Fibroblast of lung (primary cell): ENCODE results near the gene LRRC36. TPM values are rescaled to one million over a fixed set of nuclear protein-coding genes. Genes with fewer than 3 reads are reported as not detected.

Experiments
- DNase-seq, 2 donors: peaks; one replicate each; pipeline versions ENCODE4 v3.0.0 to v3.0.0-alpha.2; 2010; ENCODE audit warnings: low read depth in 2 of 2
- H2AFZ ChIP-seq: 2 replicates; pipeline ENCODE4 v1.5.1; 2012; ENCODE audit warnings: low read length, control low read depth, inconsistent platforms
- H3K27ac ChIP-seq: 2 replicates; pipeline ENCODE4 v1.5.1; 2011; ENCODE audit warnings: low read length, control low read depth; ENCODE audit not compliant: insufficient read depth
- H3K27me3 ChIP-seq: 2 replicates; pipeline ENCODE4 v1.5.1; 2011; ENCODE audit warnings: mild to moderate bottlenecking, low read length; ENCODE audit not compliant: control insufficient read depth, insufficient read depth
- H3K36me3 ChIP-seq: 2 replicates; pipeline ENCODE4 v1.5.1; 2011; ENCODE audit warnings: low read length; ENCODE audit not compliant: control insufficient read depth, insufficient read depth
- H3K4me1 ChIP-seq: 2 replicates; pipeline ENCODE4 v1.5.1; 2011; ENCODE audit warnings: low read length; ENCODE audit not compliant: control insufficient read depth, insufficient read depth; ENCODE audit errors: extremely low read depth
- H3K4me2 ChIP-seq: 2 replicates; pipeline ENCODE4 v1.5.1; 2011; ENCODE audit warnings: low read length, control low read depth; ENCODE audit not compliant: insufficient read depth; ENCODE audit errors: extremely low read depth
- H3K4me3 ChIP-seq, 4 experiments: fragments of 200-600 bp in 1 of 4; sonication (generic) in 1 of 4; replicated peaks in 1 of 4; 2 replicates each; pipeline ENCODE4 v1.5.1; 2011 to 2016; ENCODE audit warnings: low read length in 4 of 4, low read depth in 3 of 4, mild to moderate bottlenecking in 3 of 4, control low read depth in 2 of 4, inconsistent platforms in 1 of 4, mixed read lengths in 1 of 4; ENCODE audit not compliant: insufficient read depth in 1 of 4; ENCODE audit errors: control extremely low read depth in 1 of 4
- H3K79me2 ChIP-seq: 2 replicates; pipeline ENCODE4 v1.5.1; 2012; ENCODE audit warnings: mild to moderate bottlenecking, low read length, inconsistent platforms; ENCODE audit not compliant: control insufficient read depth, insufficient read depth
- H3K9ac ChIP-seq: 2 replicates; pipeline ENCODE4 v1.5.1; 2011; ENCODE audit warnings: mild to moderate bottlenecking, low read length, control low read depth; ENCODE audit not compliant: insufficient read depth
- H3K9me3 ChIP-seq: 2 replicates; pipeline ENCODE4 v1.5.1; 2012; ENCODE audit warnings: low read depth, low read length; ENCODE audit not compliant: control insufficient read depth, insufficient read depth
- H4K20me1 ChIP-seq: 2 replicates; pipeline ENCODE4 v1.5.1; 2011; ENCODE audit warnings: low read length; ENCODE audit not compliant: control insufficient read depth, insufficient read depth; ENCODE audit errors: extremely low read depth
- EZH2 ChIP-seq: IDR thresholded peaks from 2 replicates; pipeline ENCODE4 v1.5.1; 2012; ENCODE audit warnings: low read length, control low read depth, mild to moderate bottlenecking; ENCODE audit errors: missing control alignments
- polyA plus RNA-seq, 2 donors: library from polyadenylated mRNA; depleted of rRNA in 1 of 2; stranded (reverse) in 1 of 2; unstranded in 1 of 2; fragments of >200 nt; gene quantifications; 2 replicates each; pipeline ENCODE4 v1.2.1, GENCODE V29; 2011 to 2012; ENCODE audit warnings: missing spikeins in 1 of 2
- total RNA-seq: library from RNA; depleted of rRNA; stranded (reverse); fragments of >200 nt; gene quantifications from 2 replicates; pipeline ENCODE4 v1.2.1, GENCODE V29; 2014
- TF ChIP-seq, protein P1 (sequence below), 2 donors: IDR thresholded peaks in 1 of 2; conservative IDR thresholded peaks in 1 of 2; 1 replicate in 1 of 2; 2 replicates in 1 of 2; pipeline ENCODE4 v1.5.1; 2011 to 2012; ENCODE audit warnings: low read length in 2 of 2, control low read depth in 1 of 2, inconsistent platforms in 1 of 2, low read depth in 1 of 2, mild to moderate bottlenecking in 1 of 2

LRRC36 gene
- total and polyA plus RNA-seq, 2 donors (not counting 1 experiment from before 2014, with no cell fraction given): 0.06 to 0.66 TPM

DNA sequence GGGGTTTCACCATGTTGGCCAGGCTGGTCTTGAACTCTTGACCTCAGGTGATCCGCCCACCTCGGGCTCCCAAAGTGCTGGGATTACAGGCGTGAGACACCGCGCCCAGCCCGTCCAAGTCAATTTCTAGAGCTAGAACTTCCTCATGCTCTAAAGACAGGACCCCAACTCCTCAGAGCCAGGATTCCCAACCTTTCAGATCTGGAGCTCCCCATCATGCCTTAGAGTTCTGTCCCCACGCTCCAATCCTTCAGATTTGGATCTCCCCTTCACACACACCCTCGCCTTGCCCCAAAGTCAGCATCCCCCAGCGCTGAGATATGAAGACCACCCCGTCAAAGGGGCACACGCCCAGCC is 522 bp upstream of the LRRC36 start:
- no peak for DNase-seq
- Histone ChIP-seq H4K20me1 (no peaks in the 10 kb centered on the region), H3K27me3 (peaks cover 8% of the 10 kb centered on the region), H3K4me3 (peak overlapping the region; percentile 48 to 64 (median 56)), H3K79me2 (no peaks in the 10 kb centered on the region), H3K36me3 (no peaks in the 10 kb centered on the region), H3K27ac (no peak overlapping the region), H3K4me2 (peak overlapping the region; percentile 83), H3K9ac (peak overlapping the region; percentile 4), H3K4me1 (peaks cover 2% of the 10 kb centered on the region), H3K9me3 (no peaks in the 10 kb centered on the region), H2AFZ (peak overlapping the region; percentile 43)
- TF ChIP-seq EZH2: no peak
- TF ChIP-seq, protein P1, sequence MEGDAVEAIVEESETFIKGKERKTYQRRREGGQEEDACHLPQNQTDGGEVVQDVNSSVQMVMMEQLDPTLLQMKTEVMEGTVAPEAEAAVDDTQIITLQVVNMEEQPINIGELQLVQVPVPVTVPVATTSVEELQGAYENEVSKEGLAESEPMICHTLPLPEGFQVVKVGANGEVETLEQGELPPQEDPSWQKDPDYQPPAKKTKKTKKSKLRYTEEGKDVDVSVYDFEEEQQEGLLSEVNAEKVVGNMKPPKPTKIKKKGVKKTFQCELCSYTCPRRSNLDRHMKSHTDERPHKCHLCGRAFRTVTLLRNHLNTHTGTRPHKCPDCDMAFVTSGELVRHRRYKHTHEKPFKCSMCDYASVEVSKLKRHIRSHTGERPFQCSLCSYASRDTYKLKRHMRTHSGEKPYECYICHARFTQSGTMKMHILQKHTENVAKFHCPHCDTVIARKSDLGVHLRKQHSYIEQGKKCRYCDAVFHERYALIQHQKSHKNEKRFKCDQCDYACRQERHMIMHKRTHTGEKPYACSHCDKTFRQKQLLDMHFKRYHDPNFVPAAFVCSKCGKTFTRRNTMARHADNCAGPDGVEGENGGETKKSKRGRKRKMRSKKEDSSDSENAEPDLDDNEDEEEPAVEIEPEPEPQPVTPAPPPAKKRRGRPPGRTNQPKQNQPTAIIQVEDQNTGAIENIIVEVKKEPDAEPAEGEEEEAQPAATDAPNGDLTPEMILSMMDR (conservative IDR thresholded peaks at IDR 0.05 in 1 of 2, IDR thresholded peaks at IDR 0.05 in 1 of 2; ENCODE audit: low read depth in 1 of 2, low read length in 2 of 2): no peak

- Histone ChIP-seq H3K36me3 (no peaks in the 10 kb centered on the region), H3K27me3 (peaks cover 8% of the 10 kb centered on the region), H3K9me3 (no peaks in the 10 kb centered on the region), H3K79me2 (no peaks in the 10 kb centered on the region), H3K4me1 (peaks cover 2% of the 10 kb centered on the region), H3K27ac (no peak overlapping the region), H4K20me1 (no peaks in the 10 kb centered on the region), H3K4me2 (no peak overlapping the region), H2AFZ (no peak overlapping the region), H3K9ac (no peak overlapping the region), H3K4me3 (no peak overlapping the region)
- DNase-seq: peak in 1 of 2 donors; percentile 9
- no peak for TF ChIP-seq EZH2
- TF ChIP-seq, protein P1 (conservative IDR thresholded peaks at IDR 0.05 in 1 of 2, IDR thresholded peaks at IDR 0.05 in 1 of 2; ENCODE audit: low read depth in 1 of 2, low read length in 2 of 2): no peak
Observed at GRCh38 chr16:67327743-67328142, 1.1 kb downstream of the LRRC36 start.

- H3K4me1 ChIP-seq: peaks cover 2% of the 10 kb centered on the region
- no peaks in the 10 kb centered on the region for H3K27me3 ChIP-seq
- H3K9ac ChIP-seq: no peak overlapping the region
- no peaks in the 10 kb centered on the region for H3K9me3 ChIP-seq
- no peak overlapping the region for H3K4me2 ChIP-seq
- no peak overlapping the region for H3K27ac ChIP-seq
- no peak overlapping the region for H2AFZ ChIP-seq
- H4K20me1 ChIP-seq: no peaks in the 10 kb centered on the region
- DNase-seq: no peak
- TF ChIP-seq EZH2: no peak
- TF ChIP-seq, protein P1 (conservative IDR thresholded peaks at IDR 0.05 in 1 of 2, IDR thresholded peaks at IDR 0.05 in 1 of 2; ENCODE audit: low read depth in 1 of 2, low read length in 2 of 2): no peak
- no peak overlapping the region for H3K4me3 ChIP-seq
- H3K36me3 ChIP-seq: no peaks in the 10 kb centered on the region
- no peaks in the 10 kb centered on the region for H3K79me2 ChIP-seq
Observed at GRCh38 chr16:67329901-67330300, 3.3 kb downstream of the LRRC36 start.
